Measurements from ENCODE around the gene GDNF. TPM values are rescaled to one million over a fixed set of nuclear protein-coding genes. Genes with fewer than 3 reads are reported as not detected.

Gene GDNF
- 0.54 TPM in 1 of 2 replicates, not detected in the other for total RNA-seq (ENCODE audit: low replicate concordance)

GRCh38 chr5:37839407-37840052 is at the start of gene GDNF:
Gene GDNF, minus strand, starts transcription at chr5:37840041. Its CDS starts 5,245 bp downstream, at chr5:37834796.
- TF ChIP-seq, protein P1, sequence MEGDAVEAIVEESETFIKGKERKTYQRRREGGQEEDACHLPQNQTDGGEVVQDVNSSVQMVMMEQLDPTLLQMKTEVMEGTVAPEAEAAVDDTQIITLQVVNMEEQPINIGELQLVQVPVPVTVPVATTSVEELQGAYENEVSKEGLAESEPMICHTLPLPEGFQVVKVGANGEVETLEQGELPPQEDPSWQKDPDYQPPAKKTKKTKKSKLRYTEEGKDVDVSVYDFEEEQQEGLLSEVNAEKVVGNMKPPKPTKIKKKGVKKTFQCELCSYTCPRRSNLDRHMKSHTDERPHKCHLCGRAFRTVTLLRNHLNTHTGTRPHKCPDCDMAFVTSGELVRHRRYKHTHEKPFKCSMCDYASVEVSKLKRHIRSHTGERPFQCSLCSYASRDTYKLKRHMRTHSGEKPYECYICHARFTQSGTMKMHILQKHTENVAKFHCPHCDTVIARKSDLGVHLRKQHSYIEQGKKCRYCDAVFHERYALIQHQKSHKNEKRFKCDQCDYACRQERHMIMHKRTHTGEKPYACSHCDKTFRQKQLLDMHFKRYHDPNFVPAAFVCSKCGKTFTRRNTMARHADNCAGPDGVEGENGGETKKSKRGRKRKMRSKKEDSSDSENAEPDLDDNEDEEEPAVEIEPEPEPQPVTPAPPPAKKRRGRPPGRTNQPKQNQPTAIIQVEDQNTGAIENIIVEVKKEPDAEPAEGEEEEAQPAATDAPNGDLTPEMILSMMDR (IDR thresholded peaks at IDR 0.05; ENCODE audit: insufficient read depth, low read length): no peak
- peak within 1 kb of the TSS; percentile 68 for H3K4me3 ChIP-seq (ENCODE audit: low read depth, low read length)
- DNase-seq (ENCODE audit: low read depth): peak; percentile 60

- TF ChIP-seq, protein P1 (IDR thresholded peaks at IDR 0.05; ENCODE audit: insufficient read depth, low read length): no peak
- no peak overlapping the region for H3K4me3 ChIP-seq (ENCODE audit: low read depth, low read length)
- DNase-seq (ENCODE audit: low read depth): peak; percentile 10
Observed at GRCh38 chr5:37888476-37888875, 48.6 kb upstream of the GDNF start.

- TF ChIP-seq, protein P1 (IDR thresholded peaks at IDR 0.05; ENCODE audit: insufficient read depth, low read length): no peak
- no peak overlapping the region for H3K4me3 ChIP-seq (ENCODE audit: low read depth, low read length)
- DNase-seq (ENCODE audit: low read depth): no peak
Observed at GRCh38 chr5:37886242-37886905, 46.5 kb upstream of the GDNF start.

DNA sequence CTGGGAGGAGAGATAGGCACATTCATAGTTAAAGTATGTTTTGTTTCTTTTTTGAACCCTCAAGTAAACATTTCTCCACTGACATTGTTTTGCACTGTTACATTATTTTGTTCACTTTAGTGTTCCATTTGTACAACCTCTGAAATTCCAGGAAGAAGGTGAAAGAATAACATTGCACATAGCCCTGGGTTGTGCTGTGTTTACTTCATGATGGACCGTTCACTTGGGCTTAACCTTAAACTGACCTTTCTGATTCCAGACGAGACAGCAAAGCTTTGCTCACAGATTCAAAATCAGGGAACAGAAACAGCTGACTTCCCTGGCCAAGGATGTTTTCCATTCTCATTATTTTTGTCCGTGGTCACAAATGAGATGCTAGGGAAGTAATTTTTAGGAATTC is 42.8 kb upstream of the GDNF start:
- TF ChIP-seq, protein P1 (IDR thresholded peaks at IDR 0.05; ENCODE audit: insufficient read depth, low read length): no peak
- DNase-seq (ENCODE audit: low read depth): peak; percentile 6
- H3K4me3 ChIP-seq (ENCODE audit: low read depth, low read length): no peak overlapping the region

GRCh38 chr5:37881359-37881758 is 41.5 kb upstream of the GDNF start:
- H3K4me3 ChIP-seq (ENCODE audit: low read depth, low read length): no peak overlapping the region
- TF ChIP-seq, protein P1 (IDR thresholded peaks at IDR 0.05; ENCODE audit: insufficient read depth, low read length): no peak
- no peak for DNase-seq (ENCODE audit: low read depth)

DNA sequence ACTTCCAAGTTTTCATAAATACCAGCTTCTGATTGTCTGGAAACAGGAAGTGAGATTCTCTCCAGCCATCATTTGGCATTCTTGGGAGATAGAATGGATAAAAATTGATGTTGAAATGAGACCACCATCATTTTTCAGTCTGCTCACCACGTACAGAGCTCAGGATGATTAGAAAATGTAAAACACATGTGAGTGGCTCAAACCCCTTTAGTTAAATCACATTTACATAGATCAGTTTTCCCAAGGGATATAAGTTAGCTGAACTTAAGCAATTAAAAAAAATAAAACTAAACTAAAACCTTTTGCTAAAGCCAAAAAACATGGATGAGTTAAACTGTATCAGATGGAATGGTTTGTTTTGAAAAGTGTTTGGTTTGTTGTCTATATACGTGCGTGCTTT is 37.1 kb upstream of the GDNF start:
- no peak for DNase-seq (ENCODE audit: low read depth)
- H3K4me3 ChIP-seq (ENCODE audit: low read depth, low read length): no peak overlapping the region
- TF ChIP-seq, protein P1 (IDR thresholded peaks at IDR 0.05; ENCODE audit: insufficient read depth, low read length): no peak

All from fibroblast of the aortic adventitia (primary cell).